Muscle layer of duodenum (tissue), 2 donors: ENCODE results near the gene NDUFS2.
A peak's percentile ranks its signal among the peaks of the same experiment; 100 is the strongest.

Source experiments
- H3K27ac ChIP-seq: one replicate; pipeline ENCODE4 v1.7.0; 2013; ENCODE audit warnings: mild to moderate bottlenecking, low read length
- H3K27me3 ChIP-seq: one replicate; pipeline ENCODE4 v1.7.0; 2013; ENCODE audit warnings: low read depth, mild to moderate bottlenecking, control low read depth, low read length
- H3K36me3 ChIP-seq, 2 donors: one replicate each; pipeline ENCODE4 v1.7.0; 2013; ENCODE audit warnings: low read length in 2 of 2, control low read depth in 1 of 2, mild to moderate bottlenecking in 1 of 2; ENCODE audit not compliant: insufficient read depth in 2 of 2, control insufficient read depth in 1 of 2
- H3K4me1 ChIP-seq, 2 donors: one replicate each; pipeline ENCODE4 v1.7.0; 2013; ENCODE audit warnings: low read length in 2 of 2, mild to moderate bottlenecking in 2 of 2, control low read depth in 1 of 2, moderate library complexity in 1 of 2; ENCODE audit not compliant: insufficient read depth in 2 of 2, control insufficient read depth in 1 of 2
- H3K4me3 ChIP-seq, 2 donors: one replicate each; pipeline ENCODE4 v1.7.0; 2013; ENCODE audit warnings: low read length in 2 of 2, low read depth in 1 of 2, mild to moderate bottlenecking in 1 of 2
- H3K9me3 ChIP-seq, 2 donors: one replicate each; pipeline ENCODE4 v1.7.0; 2013; ENCODE audit warnings: low read length in 2 of 2, control low read depth in 1 of 2, mild to moderate bottlenecking in 1 of 2; ENCODE audit not compliant: control insufficient read depth in 1 of 2
- donor health status: healthy.

Gene NDUFS2

DNA sequence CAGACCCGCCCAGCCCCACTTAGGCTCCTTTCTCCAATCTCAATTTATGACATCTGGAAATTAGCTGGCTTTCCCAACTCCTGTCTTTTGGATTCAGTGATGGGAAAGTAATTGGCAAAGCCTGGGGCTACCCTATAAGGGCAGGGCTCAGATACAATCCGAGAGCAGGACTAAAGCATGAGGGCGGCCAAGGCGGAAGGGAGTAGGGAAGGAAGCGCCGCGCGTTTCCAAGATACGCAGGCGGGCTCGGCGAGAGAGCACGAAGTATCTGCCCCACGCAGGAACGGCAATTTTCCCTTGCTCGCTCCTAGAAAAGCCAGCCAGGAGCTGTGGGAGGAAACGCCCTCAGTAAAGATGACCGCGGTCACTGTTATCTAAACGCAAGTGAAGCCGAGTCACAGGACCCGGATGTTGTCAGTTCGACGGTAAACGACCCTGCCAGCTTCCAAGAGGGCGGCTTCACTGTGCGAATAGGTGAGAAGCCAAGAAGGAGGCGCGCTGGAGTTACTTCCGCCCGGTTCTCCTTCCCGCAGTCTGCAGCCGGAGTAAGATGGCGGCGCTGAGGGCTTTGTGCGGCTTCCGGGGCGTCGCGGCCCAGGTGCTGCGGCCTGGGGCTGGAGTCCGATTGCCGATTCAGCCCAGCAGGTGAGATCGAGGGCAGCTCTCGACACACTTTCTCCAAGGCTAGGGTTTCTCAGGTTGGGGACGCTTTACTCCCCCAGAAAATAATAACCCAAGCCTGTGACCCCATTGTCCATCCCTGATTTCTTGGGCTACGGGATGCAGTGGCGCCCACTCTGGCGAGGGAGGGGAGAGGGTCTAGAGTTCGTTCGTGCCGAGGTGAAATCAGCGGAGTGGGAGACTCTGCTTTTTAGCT is at the start of gene NDUFS2:
Gene NDUFS2, plus strand, starts transcription at position 532 of the 877 bp plus-strand sequence. Its CDS starts 19 bp downstream, at position 551.
- Histone ChIP-seq H3K27me3 (no peaks in the 10 kb centered on the region), H3K4me1 (peaks cover 13 to 44% of the 10 kb centered on the region in 2 donors), H3K9me3 (no peaks in the 10 kb centered on the region), H3K36me3 (peaks cover 18 to 27% of the 10 kb centered on the region in 2 donors), H3K4me3 (peak within 1 kb of the TSS; percentile 89 to 90), H3K27ac (peak within 1 kb of the TSS; percentile 95)

DNA sequence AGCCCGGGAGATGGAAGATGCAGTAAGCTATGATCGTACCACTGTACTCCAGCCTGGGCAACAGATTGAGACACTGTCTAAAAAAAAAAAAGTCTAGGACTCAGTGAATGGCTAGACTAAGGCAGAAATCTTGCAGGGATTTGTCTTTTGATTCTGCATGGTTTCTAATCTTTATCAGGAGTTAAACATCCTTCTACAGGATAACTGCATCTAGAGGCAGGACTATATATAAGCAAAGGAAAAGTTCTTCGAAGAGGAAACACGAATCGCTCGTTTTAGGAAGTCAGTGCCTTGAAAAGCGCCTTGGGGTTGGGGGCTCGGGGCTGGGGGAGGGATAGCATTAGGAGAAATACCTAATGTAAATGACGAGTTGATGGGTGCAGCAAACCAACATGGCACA is 49.0 kb upstream of the NDUFS2 start:
- Histone ChIP-seq H3K9me3 (no peaks in the 10 kb centered on the region), H3K4me1 (peaks cover 0 to 14% of the 10 kb centered on the region in 2 donors), H3K36me3 (peaks cover 10 to 18% of the 10 kb centered on the region in 2 donors), H3K27me3 (no peaks in the 10 kb centered on the region), H3K27ac (peak overlapping the region; percentile 99), H3K4me3 (peak overlapping the region; percentile 75 to 99)

DNA sequence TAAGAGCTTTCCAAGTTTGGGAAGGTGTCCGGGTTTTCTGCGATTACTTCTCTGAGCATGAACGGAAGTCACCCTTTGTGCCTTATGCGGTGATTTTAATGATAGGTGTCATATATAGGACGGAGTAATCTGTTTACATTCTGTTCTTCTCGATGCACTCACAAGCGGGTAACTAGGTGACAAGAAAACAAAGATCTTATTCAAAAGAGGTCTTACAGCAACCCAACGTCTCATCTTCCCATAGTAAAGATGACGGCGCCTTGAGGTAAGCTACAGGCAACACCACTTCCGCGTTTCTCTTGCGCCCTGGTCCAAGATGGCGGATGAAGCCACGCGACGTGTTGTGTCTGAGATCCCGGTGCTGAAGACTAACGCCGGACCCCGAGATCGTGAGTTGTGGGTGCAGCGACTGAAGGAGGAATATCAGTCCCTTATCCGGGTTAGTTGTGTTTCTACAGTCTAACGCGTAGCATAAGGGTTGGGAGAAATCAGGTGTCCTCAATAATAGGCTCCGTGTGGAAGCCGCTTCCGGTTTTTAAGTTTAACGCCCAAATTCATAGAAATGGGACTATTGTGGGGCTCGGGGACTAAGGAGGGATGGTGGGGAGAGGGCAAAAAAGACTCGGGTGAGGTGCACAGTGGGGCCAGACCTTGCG is 48.4 kb upstream of the NDUFS2 start, which contains the start of gene UFC1:
Gene UFC1, plus strand, starts transcription at position 297 of the 656 bp plus-strand sequence. Its CDS starts 20 bp downstream, at position 317.
- Histone ChIP-seq H3K4me1 (peaks cover 0 to 17% of the 10 kb centered on the region in 2 donors), H3K36me3 (peaks cover 10 to 22% of the 10 kb centered on the region in 2 donors), H3K27me3 (no peaks in the 10 kb centered on the region), H3K27ac (peak within 1 kb of the TSS; percentile 99), H3K9me3 (no peaks in the 10 kb centered on the region), H3K4me3 (peak within 1 kb of the TSS; percentile 75 to 99)

DNA sequence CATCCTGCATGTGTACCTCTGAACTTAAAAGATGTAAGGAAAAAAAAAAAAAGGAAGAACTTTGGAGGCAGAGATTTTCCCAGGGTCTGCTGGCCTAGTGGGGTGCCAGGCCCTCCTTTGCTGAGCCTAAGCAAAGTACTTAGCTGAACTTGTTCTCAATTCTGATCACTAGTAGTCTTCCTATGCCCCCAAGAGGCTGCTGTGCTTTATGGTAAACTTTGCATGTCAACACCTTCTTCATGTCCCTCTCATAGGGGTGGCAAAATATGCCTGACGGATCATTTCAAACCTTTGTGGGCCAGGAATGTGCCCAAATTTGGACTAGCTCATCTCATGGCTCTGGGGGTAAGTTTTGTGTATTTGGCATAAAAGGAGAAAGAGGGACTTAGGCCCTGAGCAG is 44.3 kb upstream of the NDUFS2 start:
- Histone ChIP-seq H3K4me1 (peaks cover 0 to 45% of the 10 kb centered on the region in 2 donors), H3K36me3 (peaks cover 28 to 39% of the 10 kb centered on the region in 2 donors), H3K27ac (no peak overlapping the region), H3K4me3 (no peak overlapping the region), H3K9me3 (no peaks in the 10 kb centered on the region), H3K27me3 (no peaks in the 10 kb centered on the region)

DNA sequence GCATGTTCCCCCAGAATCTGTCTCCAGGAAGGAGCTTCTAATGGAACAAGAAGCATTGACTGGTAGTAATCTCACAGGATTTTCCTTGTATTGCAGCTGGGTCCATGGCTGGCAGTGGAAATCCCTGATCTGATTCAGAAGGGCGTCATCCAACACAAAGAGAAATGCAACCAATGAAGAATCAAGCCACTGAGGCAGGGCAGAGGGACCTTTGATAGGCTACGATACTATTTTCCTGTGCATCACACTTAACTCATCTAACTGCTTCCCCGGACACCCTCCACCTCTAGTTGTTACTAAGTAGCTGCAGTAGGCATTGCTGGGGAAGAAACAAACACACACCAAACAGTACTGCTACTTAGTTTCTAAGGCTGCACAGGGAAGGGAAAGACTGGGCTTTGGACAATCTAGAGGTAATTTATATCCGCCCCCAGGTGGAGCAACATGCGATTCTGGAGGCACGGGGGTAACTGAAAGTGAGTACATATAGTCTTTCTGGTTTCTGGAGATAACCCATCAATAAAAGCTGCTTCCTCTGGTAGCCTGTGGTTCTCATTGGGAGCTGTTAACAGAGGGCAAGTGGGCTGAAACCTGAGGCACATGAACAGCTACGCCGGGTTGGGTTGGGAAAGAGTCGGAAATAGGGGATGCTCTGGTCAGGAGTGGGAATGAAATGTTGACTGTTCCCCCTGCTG is 43.7 kb upstream of the NDUFS2 start:
- H3K4me1 ChIP-seq = peaks cover 0 to 42% of the 10 kb centered on the region in 2 donors
- peaks cover 34 to 45% of the 10 kb centered on the region in 2 donors for H3K36me3 ChIP-seq
- peak overlapping the region; percentile 78 for H3K27ac ChIP-seq
- H3K4me3 ChIP-seq = peak overlapping the region; percentile 90 to 91
- H3K9me3 ChIP-seq = no peaks in the 10 kb centered on the region
- H3K27me3 ChIP-seq = no peaks in the 10 kb centered on the region

DNA sequence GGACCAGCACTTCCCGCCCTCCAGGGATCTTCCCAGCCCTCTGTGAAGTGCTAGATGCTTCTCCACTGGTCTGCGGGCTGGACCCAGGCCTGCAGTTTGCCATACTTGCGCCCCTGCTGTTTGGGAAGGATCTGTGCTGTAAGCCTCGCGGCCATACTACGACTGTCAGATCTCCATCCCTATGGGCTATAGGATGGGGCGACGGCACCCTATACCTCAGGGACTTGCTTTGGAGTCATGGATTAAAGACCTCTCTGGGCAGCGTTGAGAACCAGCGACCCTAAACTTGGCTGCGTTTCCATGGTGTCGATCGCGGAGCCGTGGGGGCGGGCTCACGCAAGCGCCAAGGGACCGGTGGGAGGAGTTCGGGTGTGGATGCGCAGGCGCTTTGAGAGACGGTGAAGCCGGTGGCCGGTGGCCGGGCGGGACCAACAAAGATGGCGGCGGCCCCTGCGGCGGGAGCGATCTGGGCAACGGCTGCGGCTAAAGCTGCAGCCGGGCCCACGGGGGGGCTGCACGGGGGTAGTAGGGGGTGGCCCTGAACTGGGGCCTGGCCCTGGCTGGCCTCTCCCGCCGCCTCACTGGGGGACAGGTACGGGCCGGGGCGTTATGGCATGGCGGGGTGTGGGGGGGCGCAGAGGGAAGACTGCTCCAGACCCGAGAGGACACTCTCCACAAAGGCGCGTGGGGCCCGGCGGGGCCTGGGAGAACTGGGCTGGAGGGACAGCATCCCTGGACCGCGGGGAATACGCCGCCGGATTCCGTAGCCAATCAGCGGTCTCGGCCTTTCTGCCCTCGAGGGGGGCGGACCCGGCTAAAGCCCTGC is 42.9 kb upstream of the NDUFS2 start, which contains the start of gene USP21:
Gene USP21, plus strand, starts transcription at position 414 of the 826 bp plus-strand sequence. CDS start 1,141 bp downstream, outside the sequence.
- peaks cover 34 to 46% of the 10 kb centered on the region in 2 donors for H3K36me3 ChIP-seq

DNA sequence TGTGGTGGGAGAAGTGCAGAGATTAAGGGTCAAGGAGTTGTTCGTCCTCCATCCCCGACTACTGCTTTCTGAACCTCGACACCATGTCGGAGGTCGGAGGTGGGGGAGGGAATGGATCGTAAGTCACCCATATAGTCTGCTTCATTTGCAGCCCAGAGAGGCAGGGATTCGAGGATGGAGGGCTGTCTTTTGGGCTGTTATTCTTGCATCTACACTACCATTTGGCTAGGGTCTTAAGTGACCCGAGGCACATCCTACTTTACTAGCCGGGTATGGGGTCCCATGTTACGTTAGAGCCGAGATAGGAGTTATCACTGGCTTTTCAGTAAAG is 42.3 kb upstream of the NDUFS2 start:
- H3K4me3 ChIP-seq = peak overlapping the region; percentile 90 to 91
- H3K27ac ChIP-seq = peak overlapping the region; percentile 78
- no peaks in the 10 kb centered on the region for H3K9me3 ChIP-seq
- H3K27me3 ChIP-seq = no peaks in the 10 kb centered on the region
- H3K36me3 ChIP-seq = peaks cover 34 to 48% of the 10 kb centered on the region in 2 donors
- peaks cover under 1 to 38% of the 10 kb centered on the region in 2 donors for H3K4me1 ChIP-seq

More for the DNA sequence above, 42.9 kb upstream of the NDUFS2 start, which contains the start of gene USP21:
- H3K4me1 ChIP-seq = peaks cover 0 to 42% of the 10 kb centered on the region in 2 donors
- peak within 1 kb of the TSS; percentile 78 for H3K27ac ChIP-seq
- H3K27me3 ChIP-seq = no peaks in the 10 kb centered on the region
- no peaks in the 10 kb centered on the region for H3K9me3 ChIP-seq
- peak within 1 kb of the TSS; percentile 90 to 91 for H3K4me3 ChIP-seq

DNA sequence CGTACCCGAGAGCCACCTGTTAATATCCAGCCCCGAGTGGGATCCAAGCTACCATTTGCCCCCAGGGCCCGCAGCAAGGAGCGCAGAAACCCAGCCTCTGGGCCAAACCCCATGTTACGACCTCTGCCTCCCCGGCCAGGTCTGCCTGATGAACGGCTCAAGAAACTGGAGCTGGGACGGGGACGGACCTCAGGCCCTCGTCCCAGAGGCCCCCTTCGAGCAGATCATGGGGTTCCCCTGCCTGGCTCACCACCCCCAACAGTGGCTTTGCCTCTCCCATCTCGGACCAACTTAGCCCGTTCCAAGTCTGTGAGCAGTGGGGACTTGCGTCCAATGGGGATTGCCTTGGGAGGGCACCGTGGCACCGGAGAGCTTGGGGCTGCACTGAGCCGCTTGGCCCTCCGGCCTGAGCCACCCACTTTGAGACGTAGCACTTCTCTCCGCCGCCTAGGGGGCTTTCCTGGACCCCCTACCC is 41.5 kb upstream of the NDUFS2 start:
- no peaks in the 10 kb centered on the region for H3K27me3 ChIP-seq
- peaks cover 34 to 51% of the 10 kb centered on the region in 2 donors for H3K36me3 ChIP-seq
- H3K4me3 ChIP-seq = peak overlapping the region in 1 of 2 donors; percentile 90
- H3K4me1 ChIP-seq = peaks cover 4 to 41% of the 10 kb centered on the region in 2 donors
- H3K27ac ChIP-seq = no peak overlapping the region
- no peaks in the 10 kb centered on the region for H3K9me3 ChIP-seq

DNA sequence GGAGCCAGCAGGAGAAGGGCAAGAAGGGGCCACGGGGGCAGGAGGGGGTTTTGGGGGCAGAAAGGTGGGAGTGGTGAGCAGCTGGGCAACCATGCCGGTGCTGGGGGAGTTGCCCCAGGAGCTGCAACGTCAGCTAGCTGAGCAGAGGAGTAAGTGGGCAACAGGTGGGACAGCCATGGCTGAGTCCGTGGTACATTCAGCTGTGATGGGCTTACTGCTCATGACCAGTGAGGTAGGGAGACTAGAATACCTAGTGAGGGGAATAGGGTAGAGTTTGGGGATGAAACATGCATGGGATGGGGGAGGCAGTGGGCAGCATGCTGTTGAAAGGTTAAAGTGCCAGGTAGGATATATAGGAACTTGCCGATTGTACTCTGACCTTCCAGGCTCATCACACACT is 40.5 kb upstream of the NDUFS2 start:
- Histone ChIP-seq H3K4me3 (no peak overlapping the region), H3K36me3 (peaks cover 34 to 51% of the 10 kb centered on the region in 2 donors), H3K9me3 (no peaks in the 10 kb centered on the region), H3K4me1 (peaks cover 4 to 42% of the 10 kb centered on the region in 2 donors), H3K27me3 (no peaks in the 10 kb centered on the region), H3K27ac (no peak overlapping the region)

DNA sequence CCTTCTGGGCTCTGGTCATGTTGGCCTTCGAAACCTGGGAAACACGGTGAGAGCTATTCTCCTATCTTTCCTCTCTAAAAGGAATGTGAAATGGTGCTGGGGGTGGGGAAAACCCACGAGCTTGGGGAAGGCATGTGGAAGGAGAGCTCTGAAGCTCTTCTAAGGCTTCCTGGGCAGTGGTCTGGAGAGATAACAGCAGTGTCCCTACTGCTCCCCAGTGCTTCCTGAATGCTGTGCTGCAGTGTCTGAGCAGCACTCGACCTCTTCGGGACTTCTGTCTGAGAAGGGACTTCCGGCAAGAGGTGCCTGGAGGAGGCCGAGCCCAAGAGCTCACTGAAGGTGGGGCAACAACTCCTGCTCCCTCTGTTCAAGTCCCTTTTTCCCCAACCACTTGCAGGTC is 40.1 kb upstream of the NDUFS2 start:
- Histone ChIP-seq H3K27ac (no peak overlapping the region), H3K4me1 (peaks cover 4 to 46% of the 10 kb centered on the region in 2 donors), H3K9me3 (no peaks in the 10 kb centered on the region), H3K36me3 (peaks cover 31 to 48% of the 10 kb centered on the region in 2 donors), H3K4me3 (no peak overlapping the region), H3K27me3 (no peaks in the 10 kb centered on the region)
